Spleen (tissue), 7 donors: ENCODE results near the gene BRD1.

Source experiments
- POLR2A ChIP-seq, 3 donors: fragments of 450-650 bp; IDR thresholded peaks; one replicate each; pipeline ENCODE4 v1.5.1; 2017; ENCODE audit warnings: antibody characterized with exemption in 3 of 3, mild to moderate bottlenecking in 1 of 3
- POLR2AphosphoS5 ChIP-seq, 3 donors: sonication (generic); formaldehyde crosslinking; IDR thresholded peaks; one replicate each; pipeline ENCODE4 v1.5.1; 2017; ENCODE audit warnings: antibody characterized with exemption in 3 of 3
- TF ChIP-seq, protein P1 (sequence below), 11 experiments: fragments of 200-600 bp in 7 of 11; fragments of 450-650 bp in 4 of 11; sonication (generic) in 4 of 11; IDR thresholded peaks in 8 of 11; conservative IDR thresholded peaks in 3 of 11; 1 replicate in 7 of 11; 2 replicates in 4 of 11; pipeline versions ENCODE4 v1.4.0 to v1.8.0; 2016 to 2021; ENCODE audit warnings: antibody characterized with exemption in 11 of 11, inconsistent platforms in 4 of 11, mild to moderate bottlenecking in 1 of 11
- donor health status: DM: no; HTN: no; CAD: no; lungs with moderate emphysema.
- donor health status: DM: no; HTN: no; CAD: no.
- donor health status: DM: no; HTN: no; CAD: no.

GRCh38 chr22:49858827-49859226, 31.2 kb upstream of the BRD1 start:
- TF ChIP-seq POLR2A (IDR thresholded peaks at IDR 0.05): no peak
- TF ChIP-seq, protein P1, sequence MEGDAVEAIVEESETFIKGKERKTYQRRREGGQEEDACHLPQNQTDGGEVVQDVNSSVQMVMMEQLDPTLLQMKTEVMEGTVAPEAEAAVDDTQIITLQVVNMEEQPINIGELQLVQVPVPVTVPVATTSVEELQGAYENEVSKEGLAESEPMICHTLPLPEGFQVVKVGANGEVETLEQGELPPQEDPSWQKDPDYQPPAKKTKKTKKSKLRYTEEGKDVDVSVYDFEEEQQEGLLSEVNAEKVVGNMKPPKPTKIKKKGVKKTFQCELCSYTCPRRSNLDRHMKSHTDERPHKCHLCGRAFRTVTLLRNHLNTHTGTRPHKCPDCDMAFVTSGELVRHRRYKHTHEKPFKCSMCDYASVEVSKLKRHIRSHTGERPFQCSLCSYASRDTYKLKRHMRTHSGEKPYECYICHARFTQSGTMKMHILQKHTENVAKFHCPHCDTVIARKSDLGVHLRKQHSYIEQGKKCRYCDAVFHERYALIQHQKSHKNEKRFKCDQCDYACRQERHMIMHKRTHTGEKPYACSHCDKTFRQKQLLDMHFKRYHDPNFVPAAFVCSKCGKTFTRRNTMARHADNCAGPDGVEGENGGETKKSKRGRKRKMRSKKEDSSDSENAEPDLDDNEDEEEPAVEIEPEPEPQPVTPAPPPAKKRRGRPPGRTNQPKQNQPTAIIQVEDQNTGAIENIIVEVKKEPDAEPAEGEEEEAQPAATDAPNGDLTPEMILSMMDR (IDR thresholded peaks at IDR 0.05 in 8 of 11, conservative IDR thresholded peaks at IDR 0.05 in 3 of 11): no peak
- TF ChIP-seq POLR2AphosphoS5 (IDR thresholded peaks at IDR 0.05): no peak
